ENCODE results near the gene HIVEP3. TPM values are rescaled to one million over a fixed set of nuclear protein-coding genes. Genes with fewer than 3 reads are reported as not detected.
"Not testable (repeated sequence)": the region's sequence is repeated elsewhere in the genome, so short reads cannot be mapped to it uniquely, and the experiment has no call there.

The HIVEP3 gene
- total and polyA plus RNA-seq, 2 donors (not counting 1 experiment from before 2014, with no cell fraction given), result 2.0 to 5.1 TPM

DNA sequence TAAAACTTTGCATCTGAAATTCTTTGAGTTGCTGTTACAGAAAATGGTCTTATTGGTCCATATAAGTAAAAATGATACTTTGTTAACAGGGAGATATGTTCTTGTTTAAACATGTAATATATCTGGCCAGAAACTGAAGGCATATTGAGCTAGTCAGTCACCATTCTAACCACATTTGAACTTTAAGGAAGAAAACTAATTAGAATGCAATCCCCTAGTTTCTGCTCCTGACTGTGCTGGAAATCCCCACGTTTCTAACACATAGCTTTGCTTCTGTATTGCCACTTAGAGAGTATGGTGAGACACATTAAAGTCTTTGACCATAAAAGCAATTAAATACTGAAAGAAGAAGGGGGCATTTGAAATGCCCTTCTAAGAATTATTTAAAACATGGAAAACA is 32.1 kb upstream of the HIVEP3 start:
- H3K27me3 Mint-ChIP-seq, result peaks cover 5% of the 10 kb centered on the region
- no peaks in the 10 kb centered on the region for H3K36me3 ChIP-seq (replicated peaks in 1 of 2; ENCODE audit: control extremely low read depth in 1 of 2, control insufficient read depth in 1 of 2, extremely low read depth in 1 of 2, insufficient read depth in 2 of 2, low read length in 1 of 2)
- no peaks in the 10 kb centered on the region for H3K27me3 ChIP-seq (replicated peaks in 1 of 4; ENCODE audit: control extremely low read depth in 1 of 4, control insufficient read depth in 3 of 4, insufficient read depth in 4 of 4, low read length in 3 of 4)
- no peaks in the 10 kb centered on the region for H4K20me1 ChIP-seq (ENCODE audit: control insufficient read depth, insufficient read depth, low read length, poor library complexity, severe bottlenecking)
- no peak overlapping the region for H2AFZ ChIP-seq (ENCODE audit: insufficient read depth, low read depth, low read length, poor library complexity, severe bottlenecking)
- H3K4me1 Mint-ChIP-seq, result peaks cover under 1% of the 10 kb centered on the region
- intact Hi-C loops (cut with micrococcal nuclease), result no loop called here
- no peak overlapping the region for H3K4me3 Mint-ChIP-seq
- CTCF ChIA-PET, result no interaction called here
- POLR2A ChIA-PET, result no interaction called here
- H3K4me3 ChIP-seq (ENCODE audit: control extremely low read depth in 1 of 5, extremely low read depth in 1 of 5, insufficient read depth in 1 of 5, low read depth in 2 of 5, low read length in 4 of 5), result no peak overlapping the region
- ATAC-seq (ENCODE audit: low read depth) (no peak), DNase-seq (no peak)
- no peak overlapping the region for H3K9ac ChIP-seq (ENCODE audit: low read length)
- no peak overlapping the region for H3K27ac Mint-ChIP-seq
- no peaks in the 10 kb centered on the region for H3K4me1 ChIP-seq (ENCODE audit: control insufficient read depth in 2 of 2, insufficient read depth in 2 of 2, low read length in 2 of 2)
- no CpG with 5 or more reads among the region's 1 CpG for WGBS (ENCODE audit: insufficient coverage)
- no peak overlapping the region for H3K27ac ChIP-seq (ENCODE audit: low read length in 2 of 2)
- peaks cover 7% of the 10 kb centered on the region for H3K9me3 Mint-ChIP-seq (ENCODE audit: insufficient read depth)
- peaks cover 0 to 2% (median 0%) of the 10 kb centered on the region in 3 donors for H3K9me3 ChIP-seq (ENCODE audit: control extremely low read depth in 1 of 3, control insufficient read depth in 2 of 3, insufficient read depth in 1 of 3, low read length in 2 of 3)
- no peak for TF ChIP-seq EZH2 (IDR thresholded peaks at IDR 0.05; ENCODE audit: borderline replicate concordance, insufficient read depth, low read depth, low read length, poor library complexity, severe bottlenecking)
- TF ChIP-seq, protein P1, sequence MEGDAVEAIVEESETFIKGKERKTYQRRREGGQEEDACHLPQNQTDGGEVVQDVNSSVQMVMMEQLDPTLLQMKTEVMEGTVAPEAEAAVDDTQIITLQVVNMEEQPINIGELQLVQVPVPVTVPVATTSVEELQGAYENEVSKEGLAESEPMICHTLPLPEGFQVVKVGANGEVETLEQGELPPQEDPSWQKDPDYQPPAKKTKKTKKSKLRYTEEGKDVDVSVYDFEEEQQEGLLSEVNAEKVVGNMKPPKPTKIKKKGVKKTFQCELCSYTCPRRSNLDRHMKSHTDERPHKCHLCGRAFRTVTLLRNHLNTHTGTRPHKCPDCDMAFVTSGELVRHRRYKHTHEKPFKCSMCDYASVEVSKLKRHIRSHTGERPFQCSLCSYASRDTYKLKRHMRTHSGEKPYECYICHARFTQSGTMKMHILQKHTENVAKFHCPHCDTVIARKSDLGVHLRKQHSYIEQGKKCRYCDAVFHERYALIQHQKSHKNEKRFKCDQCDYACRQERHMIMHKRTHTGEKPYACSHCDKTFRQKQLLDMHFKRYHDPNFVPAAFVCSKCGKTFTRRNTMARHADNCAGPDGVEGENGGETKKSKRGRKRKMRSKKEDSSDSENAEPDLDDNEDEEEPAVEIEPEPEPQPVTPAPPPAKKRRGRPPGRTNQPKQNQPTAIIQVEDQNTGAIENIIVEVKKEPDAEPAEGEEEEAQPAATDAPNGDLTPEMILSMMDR (IDR thresholded peaks at IDR 0.05), result no peak
- H3K4me2 ChIP-seq (replicated peaks; ENCODE audit: low read depth, low read length, poor library complexity, severe bottlenecking), result no peak overlapping the region
- no peaks in the 10 kb centered on the region for H3K79me2 ChIP-seq (ENCODE audit: control insufficient read depth, insufficient read depth, low read length)

DNA sequence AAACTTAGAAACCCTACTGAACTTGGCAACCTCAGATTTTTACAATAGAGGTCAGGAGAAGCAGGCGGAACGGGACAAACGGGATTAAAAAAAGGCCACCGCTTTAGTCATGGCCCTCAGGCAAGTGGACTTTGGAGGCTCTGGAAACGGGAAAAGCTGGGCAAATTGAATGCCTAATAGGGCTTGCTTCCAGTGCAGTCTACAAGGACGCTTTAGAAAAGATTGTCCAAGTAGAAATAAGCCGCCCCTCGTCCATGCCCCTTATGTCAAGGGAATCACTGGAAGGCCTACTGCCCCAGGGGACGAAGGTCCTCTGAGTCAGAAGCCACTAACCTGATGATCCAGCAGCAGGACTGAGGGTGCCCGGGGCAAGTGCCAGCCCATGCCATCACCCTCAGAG is 27.2 kb upstream of the HIVEP3 start:
- H4K20me1 ChIP-seq (ENCODE audit: control insufficient read depth, insufficient read depth, low read length, poor library complexity, severe bottlenecking); intact Hi-C loops (cut with micrococcal nuclease); H3K4me1 Mint-ChIP-seq; H3K79me2 ChIP-seq (ENCODE audit: control insufficient read depth, insufficient read depth, low read length); H3K4me2 ChIP-seq (replicated peaks; ENCODE audit: low read depth, low read length, poor library complexity, severe bottlenecking); H3K27me3 Mint-ChIP-seq; H3K9ac ChIP-seq (ENCODE audit: low read length); H3K36me3 ChIP-seq (replicated peaks in 1 of 2; ENCODE audit: control extremely low read depth in 1 of 2, control insufficient read depth in 1 of 2, extremely low read depth in 1 of 2, insufficient read depth in 2 of 2, low read length in 1 of 2); CTCF ChIA-PET; H3K4me1 ChIP-seq (ENCODE audit: control insufficient read depth in 2 of 2, insufficient read depth in 2 of 2, low read length in 2 of 2); H3K4me3 ChIP-seq (ENCODE audit: control extremely low read depth in 1 of 5, extremely low read depth in 1 of 5, insufficient read depth in 1 of 5, low read depth in 2 of 5, low read length in 4 of 5); H3K9me3 ChIP-seq (ENCODE audit: control extremely low read depth in 1 of 3, control insufficient read depth in 2 of 3, insufficient read depth in 1 of 3, low read length in 2 of 3); H3K9me3 Mint-ChIP-seq (ENCODE audit: insufficient read depth); H3K27me3 ChIP-seq (replicated peaks in 1 of 4; ENCODE audit: control extremely low read depth in 1 of 4, control insufficient read depth in 3 of 4, insufficient read depth in 4 of 4, low read length in 3 of 4); ATAC-seq (ENCODE audit: low read depth); H3K27ac Mint-ChIP-seq; DNase-seq; H2AFZ ChIP-seq (ENCODE audit: insufficient read depth, low read depth, low read length, poor library complexity, severe bottlenecking); H3K27ac ChIP-seq (ENCODE audit: low read length in 2 of 2); H3K4me3 Mint-ChIP-seq; POLR2A ChIA-PET: not testable (repeated sequence)
- 92% methylated on average over 10 of the region's 10 CpGs for WGBS (ENCODE audit: insufficient coverage)
